SKM-1 (cell line): ENCODE results near the gene EXOC6B.

Source experiments
- DNase-seq: peaks from one replicate; lab custom pipeline; 2025; ENCODE audit not compliant: unreplicated experiment; lab: John Stamatoyannopoulos, UW

Gene EXOC6B

DNA sequence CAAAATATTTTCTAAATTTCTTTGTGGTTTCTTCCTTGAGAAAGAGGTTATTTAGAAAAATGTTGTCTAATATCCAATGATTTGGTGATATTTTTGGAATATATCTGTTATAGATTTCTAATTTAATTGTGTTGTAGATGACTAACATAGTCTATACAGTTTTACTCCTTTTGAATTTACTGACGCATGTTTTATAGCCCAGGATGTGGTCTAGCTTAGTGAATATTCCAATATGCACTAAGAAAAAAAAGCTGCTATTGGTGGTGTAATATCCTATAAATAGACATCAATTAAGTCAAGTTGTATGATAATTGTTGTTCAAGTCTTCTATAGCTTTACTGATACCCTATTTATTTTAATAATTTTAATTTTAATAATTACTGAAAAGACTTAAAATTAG lies 437.6 kb downstream of the EXOC6B start:
- no peak for DNase-seq

DNA sequence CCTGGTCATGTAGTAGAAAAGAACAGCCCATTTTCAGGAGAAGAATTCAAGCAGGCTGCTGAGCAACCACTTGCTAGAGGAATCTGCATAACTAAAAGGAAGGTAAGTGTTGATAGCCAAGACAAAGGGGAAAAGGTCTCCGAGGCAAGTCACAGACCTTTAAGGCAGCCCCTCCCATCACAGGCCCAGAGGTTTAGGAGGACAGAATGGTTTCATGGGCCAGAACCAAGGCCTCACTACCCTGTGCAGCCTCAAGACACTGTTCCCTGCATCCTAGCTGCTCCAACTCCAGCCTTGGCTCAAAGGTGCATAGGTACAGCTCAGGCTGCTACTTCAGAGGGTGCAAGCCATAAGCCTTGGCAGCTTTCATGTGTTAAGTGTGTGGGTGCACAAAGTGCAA lies 439.5 kb downstream of the EXOC6B start:
- no peak for DNase-seq

- no peak for DNase-seq
Observed at GRCh38 chr2:72378753-72379348, 447.0 kb downstream of the EXOC6B start.

- DNase-seq: no peak
Observed at GRCh38 chr2:72367530-72368225, 458.2 kb downstream of the EXOC6B start.

DNA sequence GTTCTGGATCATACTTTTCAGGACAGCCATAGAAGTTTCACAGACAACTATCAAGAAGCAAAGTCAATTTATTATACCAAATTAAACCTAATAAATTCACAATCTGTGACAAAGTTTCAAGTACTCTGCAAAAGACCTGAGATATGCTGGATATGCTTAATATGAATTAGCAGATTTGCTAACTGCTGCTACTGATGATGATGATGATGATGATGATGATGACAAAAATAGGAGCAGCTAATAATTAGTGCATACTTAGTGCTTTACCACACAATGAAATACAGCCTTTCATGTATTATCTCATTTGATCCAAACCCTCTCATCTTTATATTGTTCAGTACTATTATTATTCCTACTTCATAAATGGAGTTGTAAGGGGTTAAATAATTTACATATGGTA lies 462.4 kb downstream of the EXOC6B start:
- no peak for DNase-seq

GRCh38 chr2:72362733-72363132 lies 463.1 kb downstream of the EXOC6B start:
- no peak for DNase-seq

- DNase-seq: no peak
Observed at GRCh38 chr2:72361521-72361920, 464.3 kb downstream of the EXOC6B start.

DNA sequence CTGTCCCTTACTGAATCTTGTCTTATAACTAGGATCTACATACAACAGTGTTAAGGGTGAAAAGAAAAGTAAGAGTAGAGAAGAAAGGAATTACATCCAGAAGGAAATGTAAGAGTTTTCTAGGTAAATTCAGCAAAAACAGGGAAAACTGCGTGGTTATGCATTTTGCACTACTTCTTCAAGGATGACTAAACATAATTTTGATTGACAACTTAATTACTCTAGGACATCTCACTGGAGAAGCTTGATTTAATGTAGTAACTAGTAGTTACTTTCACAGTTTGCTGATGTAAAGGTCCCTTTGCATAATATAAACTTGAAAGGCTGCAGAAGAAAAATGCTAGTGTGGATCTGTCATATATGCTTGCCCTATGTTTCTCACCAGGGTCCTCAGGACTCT lies 464.8 kb downstream of the EXOC6B start:
- no peak for DNase-seq

- DNase-seq: no peak
Observed at GRCh38 chr2:72350852-72351251, 475.0 kb downstream of the EXOC6B start.

GRCh38 chr2:72349016-72349415 lies 476.8 kb downstream of the EXOC6B start:
- no peak for DNase-seq

GRCh38 chr2:72347081-72347480 lies 478.8 kb downstream of the EXOC6B start:
- no peak for DNase-seq

GRCh38 chr2:72341639-72342038 lies 484.2 kb downstream of the EXOC6B start:
- DNase-seq: no peak

GRCh38 chr2:72340665-72341064 lies 485.2 kb downstream of the EXOC6B start:
- no peak for DNase-seq

DNA sequence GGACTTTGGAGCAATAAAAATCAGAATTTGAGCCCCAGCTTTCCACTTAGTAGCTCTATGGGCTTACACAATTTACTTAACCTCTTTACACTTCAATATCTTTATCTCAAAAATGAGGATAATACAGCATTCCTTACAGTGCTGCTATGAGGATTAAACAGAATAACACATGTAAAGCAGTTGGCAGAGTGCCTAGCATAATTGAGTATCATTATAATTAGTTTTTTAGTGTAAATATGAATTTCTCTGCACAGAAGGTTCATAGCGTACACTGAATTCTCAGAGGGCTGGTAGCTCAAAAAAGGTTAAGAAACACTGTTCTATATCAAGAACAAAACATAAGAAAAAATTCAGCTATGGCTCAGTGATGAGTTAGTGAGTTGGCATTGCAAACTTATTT lies 487.8 kb downstream of the EXOC6B start:
- no peak for DNase-seq

DNA sequence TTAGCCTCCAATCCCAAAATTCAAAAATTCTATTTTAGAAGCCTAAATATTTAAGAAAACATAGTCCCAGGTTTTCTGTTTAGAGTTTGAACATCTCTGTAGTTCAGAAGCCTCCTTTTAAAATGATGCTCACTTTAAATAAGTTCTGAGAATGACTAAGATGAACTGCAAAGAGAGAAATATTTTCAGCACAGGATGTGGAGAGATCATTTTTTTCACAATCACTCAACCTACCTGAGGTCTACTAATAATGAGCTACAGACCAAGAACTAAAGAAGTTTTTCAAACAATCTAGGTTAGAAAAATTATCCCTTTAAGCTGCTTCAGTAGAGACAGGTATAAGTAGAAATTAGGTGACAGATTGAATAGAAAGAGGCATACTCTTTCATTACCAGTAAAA lies 493.1 kb downstream of the EXOC6B start:
- no peak for DNase-seq

GRCh38 chr2:72330652-72331051 lies 495.2 kb downstream of the EXOC6B start:
- DNase-seq: no peak

GRCh38 chr2:72326759-72327158 lies 499.1 kb downstream of the EXOC6B start:
- no peak for DNase-seq

DNA sequence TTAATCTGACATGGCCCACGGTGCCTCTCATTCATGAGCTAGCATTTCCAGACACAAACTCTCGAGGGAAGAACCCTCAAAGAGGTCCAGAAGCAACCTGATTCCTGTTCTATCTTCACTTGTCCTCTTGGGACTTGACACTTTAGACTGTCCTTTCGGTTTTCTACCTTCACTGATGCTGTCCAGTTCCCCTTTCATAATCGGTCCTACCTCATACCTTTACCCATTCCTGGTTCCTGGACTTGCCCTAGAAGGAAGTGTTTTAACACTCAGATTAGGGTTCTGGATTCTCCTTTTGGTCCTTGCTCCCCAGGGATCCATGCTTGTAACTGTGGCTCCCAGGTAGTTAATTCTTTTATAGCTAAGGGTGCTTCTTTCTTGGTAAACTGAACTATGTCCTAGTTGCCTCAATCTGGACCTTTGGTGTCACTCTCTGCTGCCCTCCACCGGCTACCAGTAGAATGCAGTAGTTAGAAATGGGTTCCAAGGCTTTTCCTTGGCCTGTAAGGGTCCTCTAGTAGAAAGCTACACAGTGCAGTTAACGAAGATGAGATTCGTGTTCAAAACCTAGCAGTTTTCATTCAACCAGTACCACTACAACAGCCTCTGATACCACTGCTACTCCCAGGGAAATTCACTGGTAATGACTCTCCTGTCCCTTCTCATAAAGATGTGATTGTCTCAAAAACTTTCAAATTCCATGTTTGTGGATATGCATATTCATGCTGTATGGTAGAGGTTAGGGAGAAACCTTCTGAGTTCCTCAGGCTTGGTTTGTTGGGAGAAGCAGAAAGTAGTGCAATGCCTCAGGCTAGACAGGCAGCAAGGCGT lies 500.0 kb downstream of the EXOC6B start:
- no peak for DNase-seq

- DNase-seq: no peak
Observed at GRCh38 chr2:72316774-72317173, 509.1 kb downstream of the EXOC6B start.

DNA sequence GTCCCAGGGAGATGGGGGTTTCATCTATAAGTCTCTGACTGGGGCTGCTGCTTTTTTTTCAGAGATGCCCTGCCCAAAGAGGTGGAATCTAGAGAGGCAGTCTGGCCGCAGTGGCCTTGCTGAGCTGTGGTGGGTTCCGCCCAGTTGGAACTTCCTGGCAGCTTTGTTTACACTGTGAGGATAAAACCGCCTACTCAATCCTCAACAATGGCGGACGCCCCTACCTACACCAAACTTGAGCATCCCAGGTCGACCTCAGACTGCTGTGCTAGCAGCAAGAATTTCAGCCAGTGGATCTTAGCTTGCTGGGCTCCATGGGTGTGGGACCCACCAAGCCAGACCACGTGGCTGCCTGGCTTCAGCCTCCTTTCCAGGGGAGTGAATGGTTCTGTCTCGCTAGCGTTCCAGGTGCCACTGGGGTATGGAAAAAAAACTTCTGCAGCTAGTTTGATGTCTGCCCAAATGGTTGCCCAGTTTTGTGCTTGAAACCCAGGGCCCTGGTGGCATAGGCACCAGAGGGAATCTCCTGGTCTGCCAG lies 525.6 kb downstream of the EXOC6B start:
- no peak for DNase-seq

GRCh38 chr2:72293620-72294019 lies 532.2 kb downstream of the EXOC6B start:
- DNase-seq: no peak

DNA sequence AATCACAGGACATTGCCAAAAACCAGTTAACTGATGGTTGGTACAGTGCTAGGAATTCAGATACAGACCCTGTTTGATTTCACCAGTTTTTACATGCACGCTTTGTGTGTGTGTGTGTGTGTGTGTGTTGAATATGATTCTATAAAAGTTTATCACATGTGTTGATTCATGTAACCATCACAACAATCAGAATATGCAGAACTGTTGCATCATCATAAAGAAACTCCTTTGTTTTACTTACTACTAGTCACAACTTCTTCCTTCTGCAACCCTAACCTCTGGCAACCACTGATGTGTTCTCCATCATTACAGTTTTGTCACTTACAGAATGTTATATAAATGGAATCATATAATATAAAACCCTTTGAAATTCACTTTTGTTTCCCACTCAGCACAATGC lies 533.4 kb downstream of the EXOC6B start:
- no peak for DNase-seq
